ENCODE results near the gene IGFL2.
"Not testable (repeated sequence)": the region's sequence is repeated elsewhere in the genome, so short reads cannot be mapped to it uniquely, and the experiment has no call there.

The IGFL2 gene

GRCh38 chr19:46144756-46145155, 3.3 kb upstream of the IGFL2 start:
- peak; percentile 4 for DNase-seq

- DNase-seq: no peak
Observed at GRCh38 chr19:46147166-46147740, 785 bp upstream of the IGFL2 start.

- no peak for DNase-seq
Observed at GRCh38 chr19:46150606-46151005, 2.6 kb downstream of the IGFL2 start.

- no peak for DNase-seq
Observed at GRCh38 chr19:46155237-46155636, 7.2 kb downstream of the IGFL2 start.

GRCh38 chr19:46159418-46160232, 11.6 kb downstream of the IGFL2 start:
- DNase-seq: peak; percentile 8

- no peak for DNase-seq
Observed at GRCh38 chr19:46160233-46160775, 12.3 kb downstream of the IGFL2 start.

GRCh38 chr19:46161642-46162257, 13.7 kb downstream of the IGFL2 start:
- DNase-seq: not testable (repeated sequence)

GRCh38 chr19:46162731-46163130, 14.7 kb downstream of the IGFL2 start:
- DNase-seq: no peak

- DNase-seq: peak; percentile 24
Observed at GRCh38 chr19:46173886-46174480, 25.9 kb downstream of the IGFL2 start.

- no peak for DNase-seq
Observed at GRCh38 chr19:46176116-46176860, 28.2 kb downstream of the IGFL2 start.

- no peak for DNase-seq
Observed at GRCh38 chr19:46179076-46179759, 31.2 kb downstream of the IGFL2 start.

- no peak for DNase-seq
Observed at GRCh38 chr19:46180701-46181387, 32.8 kb downstream of the IGFL2 start.

GRCh38 chr19:46181388-46181779, 33.3 kb downstream of the IGFL2 start:
- peak; percentile 44 for DNase-seq

GRCh38 chr19:46182476-46182875, 34.4 kb downstream of the IGFL2 start:
- DNase-seq: no peak

- DNase-seq: peak; percentile 35
Observed at GRCh38 chr19:46184775-46185710, 37.0 kb downstream of the IGFL2 start.

GRCh38 chr19:46186101-46186716, 38.2 kb downstream of the IGFL2 start:
- no peak for DNase-seq

- DNase-seq: no peak
Observed at GRCh38 chr19:46186717-46187101, 38.7 kb downstream of the IGFL2 start.

GRCh38 chr19:46189971-46190888, 42.2 kb downstream of the IGFL2 start:
- no peak for DNase-seq

GRCh38 chr19:46191356-46191755, 43.3 kb downstream of the IGFL2 start:
- no peak for DNase-seq
